Activated CD4-positive, alpha-beta T cell treated with anti-CD3 and anti-CD28 coated beads, Interleukin-2, Interleukin-6, amounts not matched to agents 100 ng/mL and 50 ng/mL, durations not matched to agents 16 hours and 8 hours (primary cell): ENCODE results near the gene USP12.

Source experiments
- DNase-seq: peaks from one replicate; pipeline ENCODE4 v3.0.0-alpha.2; 2020

The USP12 gene

GRCh38 chr13:27065582-27065981 is 106.0 kb downstream of the USP12 start:
- DNase-seq, result no peak

- no peak for DNase-seq
These were observed 107.2 kb downstream of the USP12 start for GRCh38 chr13:27064252-27064995.

DNA sequence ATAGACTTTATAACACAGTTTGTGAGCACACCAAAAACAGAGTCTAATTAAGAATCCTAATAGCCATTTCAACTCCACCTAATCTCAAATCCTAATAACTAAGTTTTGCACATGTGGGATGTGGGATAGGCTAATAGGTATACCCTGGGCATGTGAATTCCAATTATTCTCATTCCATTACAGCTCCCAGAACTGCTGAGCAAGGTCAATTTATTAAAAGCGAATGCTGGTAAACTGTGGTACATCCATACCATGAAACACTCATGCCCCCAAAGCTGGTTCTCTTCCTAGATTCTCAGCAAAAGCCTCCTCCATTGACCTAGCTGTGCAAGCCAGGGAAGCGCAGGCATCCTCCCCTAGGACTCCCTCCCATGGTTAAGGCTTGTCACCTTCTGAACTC is 113.8 kb downstream of the USP12 start:
- no peak for DNase-seq

- no peak for DNase-seq
These were observed 116.1 kb downstream of the USP12 start for GRCh38 chr13:27055526-27055925.

DNA sequence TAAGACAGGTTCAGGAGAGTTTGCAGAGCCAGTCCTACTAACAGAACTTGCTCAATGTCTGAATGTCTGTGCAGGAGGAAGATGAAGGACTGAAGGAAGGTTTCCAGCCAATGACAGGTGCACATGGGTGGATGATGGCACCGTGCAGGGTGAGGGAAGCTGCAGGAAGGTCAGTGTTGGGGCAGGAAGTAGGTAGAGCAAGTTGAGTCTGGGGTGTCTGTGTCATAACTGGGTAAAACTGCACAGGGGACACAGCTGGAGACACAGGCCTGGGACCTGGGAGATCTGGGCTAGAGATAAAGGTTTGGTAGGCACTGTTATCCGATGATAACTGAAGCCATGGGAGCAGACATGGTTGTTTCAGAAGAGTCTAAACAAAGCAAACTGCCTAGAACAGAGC is 116.9 kb downstream of the USP12 start:
- DNase-seq, result no peak

DNA sequence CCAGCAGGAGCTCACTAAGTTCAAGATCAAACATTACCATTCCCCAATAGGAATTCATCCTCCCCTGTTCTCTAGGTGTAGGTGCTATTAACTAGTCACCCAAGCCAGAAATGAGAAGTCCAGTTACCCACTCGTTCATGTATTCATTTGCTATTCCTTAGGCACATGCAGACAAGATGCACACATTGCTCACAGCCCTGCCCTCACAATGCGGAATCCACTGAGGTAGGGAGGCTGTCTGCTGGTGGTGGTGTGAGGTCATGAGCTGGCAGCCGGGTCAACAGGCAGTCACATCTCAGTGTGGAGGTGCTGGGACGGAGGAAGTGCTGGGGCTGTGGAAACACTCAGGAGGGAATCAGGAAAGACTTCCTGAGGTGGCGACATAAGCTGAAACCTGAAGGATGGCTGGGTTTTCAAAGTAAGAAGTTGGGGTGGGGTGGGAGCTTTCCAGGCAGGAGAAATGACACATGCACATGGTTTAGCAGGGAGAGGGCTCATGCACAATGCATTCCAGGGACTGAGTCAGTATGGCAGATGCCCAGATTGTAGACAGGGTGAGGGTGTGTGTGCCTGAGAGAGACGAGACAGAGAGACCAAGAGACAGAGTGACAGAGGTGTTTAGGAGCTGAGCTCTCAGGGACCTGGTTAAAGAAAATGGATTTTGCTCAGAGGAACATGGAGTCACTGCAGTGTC is 117.6 kb downstream of the USP12 start:
- DNase-seq, result no peak

DNA sequence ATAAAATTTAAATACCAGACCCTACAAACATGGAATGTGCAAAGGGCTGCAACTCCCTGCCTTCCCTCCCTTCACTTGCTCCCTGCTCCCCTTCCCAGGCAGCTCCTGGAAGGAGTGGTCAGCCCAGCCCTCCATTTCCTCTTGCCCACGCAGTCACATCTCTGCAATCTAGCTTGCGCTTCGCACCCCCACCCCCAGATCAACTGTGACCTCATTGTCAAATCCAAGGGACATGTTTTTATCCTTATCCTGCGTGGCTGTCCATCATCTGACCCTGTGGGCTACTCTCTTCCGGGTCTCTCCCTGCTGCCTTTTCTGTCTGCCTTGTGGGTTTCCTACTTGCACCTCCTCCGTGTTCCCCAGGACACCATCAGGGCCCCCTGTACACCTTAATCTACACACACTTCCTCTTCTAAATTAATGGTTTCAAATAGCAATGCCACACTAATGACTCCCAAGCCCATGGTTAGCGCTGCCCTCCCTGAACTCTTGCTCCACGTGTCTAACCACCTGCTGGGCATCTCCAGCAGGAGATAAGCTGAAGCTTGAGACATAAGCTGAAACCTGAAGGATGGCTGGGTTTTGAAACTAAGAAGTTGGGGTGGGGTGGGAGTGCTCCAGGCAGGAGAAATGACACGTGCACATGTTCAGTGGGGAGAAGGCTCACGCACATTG is 118.3 kb downstream of the USP12 start:
- DNase-seq, result no peak

DNA sequence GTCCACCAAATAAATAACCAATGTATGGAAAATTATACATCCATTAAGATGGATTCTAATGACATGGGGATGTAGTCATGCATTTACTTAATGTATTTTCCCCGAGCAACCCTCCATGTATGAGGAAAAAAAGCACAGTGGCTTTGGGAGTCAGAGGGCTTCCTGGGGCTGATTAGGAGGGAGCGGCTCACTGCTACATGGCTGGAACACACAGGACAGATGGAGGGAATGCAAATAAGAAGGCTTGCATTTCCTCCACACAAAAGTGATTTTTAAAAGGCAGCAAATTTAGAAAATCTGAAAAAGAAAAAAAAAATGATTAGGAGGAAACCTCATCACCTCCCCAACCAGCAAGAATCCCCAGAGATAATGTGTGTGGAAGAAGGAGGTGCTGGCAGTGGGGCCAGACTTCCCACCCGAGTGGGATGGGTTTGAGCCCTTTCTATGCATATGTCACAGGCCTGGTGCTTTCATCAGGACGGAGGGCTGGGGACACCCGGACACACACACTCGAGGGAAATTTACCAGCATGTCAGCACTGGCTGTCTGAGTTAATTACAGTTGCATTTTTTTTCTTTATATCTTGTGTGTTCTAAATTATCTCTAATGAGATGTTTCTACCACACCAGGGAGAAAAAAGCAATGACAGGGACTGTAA is 118.9 kb downstream of the USP12 start:
- DNase-seq, result no peak

- no peak for DNase-seq
These were observed 124.5 kb downstream of the USP12 start for GRCh38 chr13:27047081-27047480.

- DNase-seq, result peak; percentile 52
These were observed 126.6 kb downstream of the USP12 start for GRCh38 chr13:27044837-27045570.

GRCh38 chr13:27043013-27043412 is 128.6 kb downstream of the USP12 start:
- peak; percentile 23 for DNase-seq

DNA sequence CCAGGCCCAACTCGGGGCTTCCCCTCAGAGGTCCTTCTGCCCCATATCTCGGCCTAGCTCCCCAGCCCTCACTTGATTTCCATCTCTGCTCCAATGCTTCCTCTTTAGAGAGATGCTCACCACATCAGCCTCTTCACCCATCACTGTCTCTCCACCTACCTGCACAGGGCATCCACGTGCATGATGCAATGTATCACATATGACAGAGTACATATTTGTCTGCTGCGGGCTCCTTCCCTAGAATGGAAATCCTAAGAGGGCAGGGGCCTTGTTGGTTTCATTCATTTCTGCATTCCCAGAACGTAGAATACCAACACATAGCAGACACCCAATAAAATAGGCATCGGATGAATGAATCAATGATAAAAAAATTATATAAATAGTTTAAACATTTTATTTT is 130.3 kb downstream of the USP12 start:
- no peak for DNase-seq

- no peak for DNase-seq
These were observed 130.8 kb downstream of the USP12 start for GRCh38 chr13:27040826-27041108.

DNA sequence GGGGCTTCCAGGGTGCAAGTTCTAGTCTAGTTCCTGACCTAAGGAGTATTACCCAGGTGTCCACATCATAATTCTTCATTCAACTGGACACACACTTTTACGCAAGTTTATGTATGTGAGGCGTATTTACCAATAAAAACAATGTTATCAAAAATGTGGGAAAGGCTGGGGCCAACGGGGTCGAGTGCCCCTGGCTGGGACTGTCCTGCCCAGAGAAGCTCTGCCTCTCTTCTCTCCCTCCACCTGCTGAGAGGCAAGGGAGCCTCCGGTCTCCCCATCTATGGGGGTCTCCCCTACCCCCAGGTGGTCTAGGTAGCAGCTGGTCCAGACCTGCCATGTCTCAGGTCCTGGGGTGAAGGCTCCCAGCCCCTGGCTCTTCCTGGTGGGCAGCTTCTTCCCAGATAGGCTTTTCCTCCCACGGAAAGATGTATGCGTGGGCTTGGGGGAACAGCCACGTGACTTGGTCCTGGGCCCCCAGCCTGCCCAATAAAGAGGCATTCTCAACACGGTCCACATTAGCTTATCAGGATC is 132.4 kb downstream of the USP12 start:
- DNase-seq, result no peak

GRCh38 chr13:27038323-27038722 is 133.3 kb downstream of the USP12 start:
- DNase-seq, result no peak

GRCh38 chr13:27037571-27037970 is 134.0 kb downstream of the USP12 start:
- DNase-seq, result no peak

DNA sequence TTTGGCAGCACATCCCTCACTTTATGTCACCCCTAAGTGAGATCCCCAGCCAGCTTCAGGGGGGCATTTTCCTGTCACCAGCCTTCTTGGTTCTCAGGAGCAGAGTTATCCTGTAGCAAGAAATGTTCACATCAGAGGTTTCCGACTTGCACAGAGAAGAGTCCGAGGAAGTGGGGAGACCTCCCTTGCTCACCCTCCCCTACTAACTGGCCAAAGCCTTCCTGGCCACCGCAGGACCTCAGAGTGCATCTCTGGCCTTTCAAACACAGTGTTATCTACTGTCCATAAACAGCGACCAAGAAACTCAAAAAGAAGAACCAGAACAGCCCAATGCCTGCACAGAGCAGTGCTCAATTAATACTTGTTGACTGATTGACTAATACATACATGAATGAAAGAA is 134.4 kb downstream of the USP12 start:
- no peak for DNase-seq

- DNase-seq, result no peak
These were observed 135.2 kb downstream of the USP12 start for GRCh38 chr13:27036236-27036981.

- no peak for DNase-seq
These were observed 135.7 kb downstream of the USP12 start for GRCh38 chr13:27035892-27036235.

GRCh38 chr13:27034678-27035111 is 136.9 kb downstream of the USP12 start:
- DNase-seq, result no peak

GRCh38 chr13:27028683-27029480 is 142.7 kb downstream of the USP12 start:
- no peak for DNase-seq
